Measurements from ENCODE around the gene OR52J3. TPM values are rescaled to one million over a fixed set of nuclear protein-coding genes. Genes with fewer than 3 reads are reported as not detected.

The OR52J3 gene
- total RNA-seq = not detected

- H3K27ac Mint-ChIP-seq = no peak within 1 kb of the TSS
- no peaks in the 10 kb centered on the region for H3K27me3 Mint-ChIP-seq
- H3K4me3 Mint-ChIP-seq = no peak within 1 kb of the TSS
- intact Hi-C loops (cut with micrococcal nuclease) = no loop called here
- no peaks in the 10 kb centered on the region for H3K36me3 Mint-ChIP-seq
- H3K9me3 Mint-ChIP-seq = no peaks in the 10 kb centered on the region
- CTCF ChIA-PET = no interaction called here
- no peak for DNase-seq
- POLR2A ChIA-PET = no interaction called here
- no peaks in the 10 kb centered on the region for H3K4me1 Mint-ChIP-seq (ENCODE audit: low read depth)
Observed at GRCh38 chr11:5046226-5046625, at the start of gene OR52J3. TSS of gene OR52J3 (plus strand) at chr11:5046526. CDS start at chr11:5046526, 0 bp downstream.

DNA sequence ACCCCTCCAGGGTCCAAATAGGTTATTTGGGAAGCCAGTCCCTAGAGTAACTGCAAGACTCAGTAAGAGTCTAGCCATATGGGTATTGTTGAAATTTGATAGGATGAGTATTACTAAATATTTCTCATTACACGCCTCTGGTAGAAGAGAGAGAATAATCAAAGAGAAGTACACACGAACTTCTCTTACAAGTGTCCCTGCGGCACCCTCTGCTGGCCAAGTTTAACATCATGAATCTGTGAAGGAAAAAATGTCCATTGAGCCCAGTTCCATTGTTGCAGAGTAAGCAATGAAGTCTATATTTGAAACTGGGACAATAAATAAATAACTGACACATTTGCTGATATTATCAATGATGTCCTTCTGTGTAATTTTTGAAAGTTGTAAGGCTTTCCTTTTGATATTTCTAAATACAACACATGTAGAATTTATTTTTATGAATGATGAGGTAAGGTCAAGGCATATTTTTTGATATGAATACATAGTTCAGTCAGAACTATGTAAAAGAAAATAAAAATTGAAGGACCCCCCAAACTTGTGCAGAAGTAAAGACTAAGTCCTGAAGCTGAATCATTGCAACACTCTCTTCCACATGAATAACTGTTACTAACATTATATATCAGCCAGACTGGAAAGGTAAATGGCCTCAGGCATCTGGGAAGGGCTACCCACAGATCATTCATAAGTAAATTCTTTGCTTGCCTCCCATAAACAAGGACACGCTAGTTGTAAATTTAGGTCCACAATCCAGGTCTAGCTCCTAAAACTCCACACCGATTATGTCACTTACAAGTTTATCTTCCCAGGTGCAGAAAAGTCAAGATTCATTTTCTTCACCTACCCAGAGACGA, 41.7 kb upstream of the OR52J3 start:
- Mint-ChIP-seq H3K4me1 (ENCODE audit: low read depth) (no peaks in the 10 kb centered on the region), H3K4me3 (no peak overlapping the region), H3K36me3 (no peaks in the 10 kb centered on the region), H3K27me3 (no peaks in the 10 kb centered on the region), H3K27ac (no peak overlapping the region), H3K9me3 (no peaks in the 10 kb centered on the region)
- ChIA-PET CTCF (interaction anchor here (0.9 to 1.7 kb wide), 2 partner anchors 367 to 369 kb away, joined by 3 to 10 read pairs; partner anchors contain the start of gene OR51D1), POLR2A (no interaction called here)
- peak; percentile 38 for DNase-seq
- intact Hi-C loops (cut with micrococcal nuclease) = loop anchor here (1.0 to 5.0 kb wide), 2 partner anchors 367 to 817 kb away; partner anchors contain the start of gene OR51D1

GRCh38 chr11:5007561-5007960, 38.8 kb upstream of the OR52J3 start:
- no peak overlapping the region for H3K27ac Mint-ChIP-seq
- H3K9me3 Mint-ChIP-seq = no peaks in the 10 kb centered on the region
- no peaks in the 10 kb centered on the region for H3K36me3 Mint-ChIP-seq
- DNase-seq = no peak
- ChIA-PET CTCF (no interaction called here), POLR2A (no interaction called here)
- H3K4me1 Mint-ChIP-seq (ENCODE audit: low read depth) = no peaks in the 10 kb centered on the region
- no peaks in the 10 kb centered on the region for H3K27me3 Mint-ChIP-seq
- no peak overlapping the region for H3K4me3 Mint-ChIP-seq
- intact Hi-C loops (cut with micrococcal nuclease) = no loop called here

GRCh38 chr11:5011254-5011653, 35.1 kb upstream of the OR52J3 start:
- Mint-ChIP-seq H3K27me3 (peaks cover 4% of the 10 kb centered on the region), H3K27ac (no peak overlapping the region), H3K4me3 (no peak overlapping the region), H3K4me1 (ENCODE audit: low read depth) (no peaks in the 10 kb centered on the region), H3K36me3 (no peaks in the 10 kb centered on the region), H3K9me3 (no peaks in the 10 kb centered on the region)
- intact Hi-C loops (cut with micrococcal nuclease) = no loop called here
- DNase-seq = no peak
- POLR2A ChIA-PET = no interaction called here
- CTCF ChIA-PET = interaction anchor here (1.4 kb wide), 1 partner anchor 11 kb away, joined by 3 read pairs; no protein-coding TSS in a partner anchor

GRCh38 chr11:5013012-5013411, 33.3 kb upstream of the OR52J3 start:
- H3K4me1 Mint-ChIP-seq (ENCODE audit: low read depth) = no peaks in the 10 kb centered on the region
- no peak overlapping the region for H3K4me3 Mint-ChIP-seq
- no peaks in the 10 kb centered on the region for H3K36me3 Mint-ChIP-seq
- ChIA-PET POLR2A (no interaction called here), CTCF (no interaction called here)
- no peak for DNase-seq
- intact Hi-C loops (cut with micrococcal nuclease) = no loop called here
- H3K9me3 Mint-ChIP-seq = no peaks in the 10 kb centered on the region
- no peak overlapping the region for H3K27ac Mint-ChIP-seq
- H3K27me3 Mint-ChIP-seq = peaks cover 4% of the 10 kb centered on the region

- ChIA-PET POLR2A (no interaction called here), CTCF (no interaction called here)
- H3K27ac Mint-ChIP-seq = no peak overlapping the region
- DNase-seq = no peak
- H3K4me3 Mint-ChIP-seq = no peak overlapping the region
- peaks cover 30% of the 10 kb centered on the region for H3K9me3 Mint-ChIP-seq
- H3K4me1 Mint-ChIP-seq (ENCODE audit: low read depth) = no peaks in the 10 kb centered on the region
- intact Hi-C loops (cut with micrococcal nuclease) = no loop called here
- no peaks in the 10 kb centered on the region for H3K27me3 Mint-ChIP-seq
- no peaks in the 10 kb centered on the region for H3K36me3 Mint-ChIP-seq
Observed at GRCh38 chr11:5021996-5022395, 24.3 kb upstream of the OR52J3 start.

DNA sequence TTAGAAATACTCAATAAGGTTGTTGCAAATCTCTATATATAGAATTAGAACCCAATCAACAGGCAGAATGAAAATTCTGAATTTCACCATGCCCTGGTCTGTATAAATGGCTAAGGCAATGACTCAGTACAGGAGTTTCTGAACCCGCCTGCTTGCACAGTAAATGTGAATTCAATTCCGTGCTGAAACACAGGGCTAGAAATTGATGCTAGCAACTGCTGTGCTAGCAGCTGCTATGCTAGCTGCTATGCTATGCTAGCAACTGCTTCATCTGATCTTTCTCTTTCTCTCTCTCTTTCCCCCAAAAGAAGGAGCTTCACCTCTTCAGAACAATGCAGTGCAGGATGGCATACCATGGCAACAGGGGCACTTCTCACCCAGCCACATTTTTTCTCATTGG, 9.7 kb upstream of the OR52J3 start:
- Mint-ChIP-seq H3K4me3 (no peak overlapping the region), H3K36me3 (no peaks in the 10 kb centered on the region), H3K27me3 (no peaks in the 10 kb centered on the region), H3K4me1 (ENCODE audit: low read depth) (no peaks in the 10 kb centered on the region), H3K27ac (no peak overlapping the region), H3K9me3 (no peaks in the 10 kb centered on the region)
- CTCF ChIA-PET = no interaction called here
- DNase-seq = no peak
- intact Hi-C loops (cut with micrococcal nuclease) = no loop called here
- POLR2A ChIA-PET = no interaction called here

DNA sequence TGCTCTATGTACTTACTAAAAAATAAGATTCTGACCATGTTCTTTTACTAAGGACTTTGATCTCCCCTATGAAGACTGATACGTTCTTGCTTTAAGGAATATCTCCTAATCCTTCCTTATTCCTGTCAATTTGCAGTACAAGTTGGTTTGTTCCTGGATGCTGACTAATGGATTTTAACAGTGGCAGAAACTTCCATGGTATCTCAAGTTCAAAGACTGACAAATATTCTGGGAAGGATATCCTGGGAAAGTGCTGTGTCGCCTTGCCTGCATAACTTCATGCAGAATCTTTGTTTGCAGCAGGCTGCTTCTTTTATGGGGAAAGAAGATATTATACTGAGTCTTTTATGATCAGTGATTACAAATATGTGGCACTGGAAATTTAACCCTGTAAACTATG, 8.4 kb upstream of the OR52J3 start:
- Mint-ChIP-seq H3K4me1 (ENCODE audit: low read depth) (no peaks in the 10 kb centered on the region), H3K9me3 (no peaks in the 10 kb centered on the region), H3K27me3 (no peaks in the 10 kb centered on the region), H3K36me3 (no peaks in the 10 kb centered on the region), H3K27ac (no peak overlapping the region), H3K4me3 (no peak overlapping the region)
- no peak for DNase-seq
- CTCF ChIA-PET = no interaction called here
- intact Hi-C loops (cut with micrococcal nuclease) = no loop called here
- POLR2A ChIA-PET = no interaction called here

DNA sequence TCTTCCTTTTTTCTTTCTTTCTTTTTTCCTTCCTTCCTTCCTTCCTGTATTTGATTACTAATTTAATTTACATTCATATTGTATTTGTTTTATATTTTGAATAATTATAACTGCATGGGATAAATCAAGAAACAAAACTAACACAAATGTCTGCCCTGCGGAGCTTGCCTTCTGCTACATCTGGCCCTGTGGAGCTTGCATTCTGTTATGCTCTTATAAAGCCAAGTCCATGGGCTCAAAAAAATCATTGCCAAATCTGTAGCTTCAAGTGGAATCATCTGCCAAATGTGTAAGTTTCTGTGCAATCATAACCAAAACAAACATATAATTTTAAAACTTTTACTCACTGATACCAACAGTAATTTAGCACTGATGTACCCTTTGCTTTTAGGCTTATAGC, 8.0 kb upstream of the OR52J3 start:
- POLR2A ChIA-PET = no interaction called here
- H3K4me1 Mint-ChIP-seq (ENCODE audit: low read depth) = no peaks in the 10 kb centered on the region
- DNase-seq = no peak
- H3K27ac Mint-ChIP-seq = no peak overlapping the region
- intact Hi-C loops (cut with micrococcal nuclease) = no loop called here
- H3K9me3 Mint-ChIP-seq = no peaks in the 10 kb centered on the region
- H3K27me3 Mint-ChIP-seq = no peaks in the 10 kb centered on the region
- H3K36me3 Mint-ChIP-seq = no peaks in the 10 kb centered on the region
- H3K4me3 Mint-ChIP-seq = no peak overlapping the region
- CTCF ChIA-PET = no interaction called here

GRCh38 chr11:5040876-5041275, 5.5 kb upstream of the OR52J3 start:
- ChIA-PET POLR2A (no interaction called here), CTCF (no interaction called here)
- no peaks in the 10 kb centered on the region for H3K4me1 Mint-ChIP-seq (ENCODE audit: low read depth)
- no peak overlapping the region for H3K4me3 Mint-ChIP-seq
- no peaks in the 10 kb centered on the region for H3K9me3 Mint-ChIP-seq
- H3K36me3 Mint-ChIP-seq = no peaks in the 10 kb centered on the region
- intact Hi-C loops (cut with micrococcal nuclease) = no loop called here
- no peak for DNase-seq
- no peaks in the 10 kb centered on the region for H3K27me3 Mint-ChIP-seq
- no peak overlapping the region for H3K27ac Mint-ChIP-seq

- POLR2A ChIA-PET = no interaction called here
- intact Hi-C loops (cut with micrococcal nuclease) = no loop called here
- CTCF ChIA-PET = no interaction called here
- no peaks in the 10 kb centered on the region for H3K36me3 Mint-ChIP-seq
- DNase-seq = no peak
- no peaks in the 10 kb centered on the region for H3K4me1 Mint-ChIP-seq (ENCODE audit: low read depth)
- H3K4me3 Mint-ChIP-seq = no peak overlapping the region
- H3K27ac Mint-ChIP-seq = no peak overlapping the region
- no peaks in the 10 kb centered on the region for H3K9me3 Mint-ChIP-seq
- no peaks in the 10 kb centered on the region for H3K27me3 Mint-ChIP-seq
Observed at GRCh38 chr11:5042091-5042490, 4.2 kb upstream of the OR52J3 start.

GRCh38 chr11:5043380-5043779, 2.9 kb upstream of the OR52J3 start:
- POLR2A ChIA-PET = no interaction called here
- CTCF ChIA-PET = no interaction called here
- H3K36me3 Mint-ChIP-seq = no peaks in the 10 kb centered on the region
- H3K4me1 Mint-ChIP-seq (ENCODE audit: low read depth) = no peaks in the 10 kb centered on the region
- H3K27me3 Mint-ChIP-seq = no peaks in the 10 kb centered on the region
- H3K9me3 Mint-ChIP-seq = no peaks in the 10 kb centered on the region
- no peak overlapping the region for H3K4me3 Mint-ChIP-seq
- intact Hi-C loops (cut with micrococcal nuclease) = no loop called here
- H3K27ac Mint-ChIP-seq = no peak overlapping the region
- no peak for DNase-seq

GRCh38 chr11:5046754-5047330, 516 bp downstream of the OR52J3 start:
- no peaks in the 10 kb centered on the region for H3K36me3 Mint-ChIP-seq
- H3K4me1 Mint-ChIP-seq (ENCODE audit: low read depth) = no peaks in the 10 kb centered on the region
- DNase-seq = no peak
- no peak overlapping the region for H3K27ac Mint-ChIP-seq
- ChIA-PET CTCF (no interaction called here), POLR2A (no interaction called here)
- H3K27me3 Mint-ChIP-seq = peaks cover 2% of the 10 kb centered on the region
- no peak overlapping the region for H3K4me3 Mint-ChIP-seq
- intact Hi-C loops (cut with micrococcal nuclease) = no loop called here
- no peaks in the 10 kb centered on the region for H3K9me3 Mint-ChIP-seq

Data from activated CD4-positive, alpha-beta memory T cell treated with anti-CD3 and anti-CD28 coated beads for 36 hours (primary cell).